ENCODE results near the gene ZSCAN29. TPM values are rescaled to one million over a fixed set of nuclear protein-coding genes. Genes with fewer than 3 reads are reported as not detected.

The ZSCAN29 gene
- total and polyA plus RNA-seq, 10 of the 15 experiments (the other 5 are each of a cell fraction or from before 2014, with no cell fraction given) = 1.7 to 26.0 (median 14.6) TPM

GRCh38 chr15:43329960-43330779 is 40.7 kb downstream of the ZSCAN29 start, which contains the start of gene LCMT2 (continued):
- TF ChIP-seq REST (IDR thresholded peaks at IDR 0.05; ENCODE audit: low read depth, low read length) (no peak), CBFB (IDR thresholded peaks at IDR 0.05; ENCODE audit: low read depth) (peak; percentile 56; the same call in 1 of the 2 replicates), ESRRA (IDR thresholded peaks at IDR 0.05; ENCODE audit: low read length) (no peak), ATF2 (IDR thresholded peaks at IDR 0.05; ENCODE audit: low read length) (no peak), RBBP5 (conservative IDR thresholded peaks at IDR 0.05) (no peak; the same call in 1 of the 2 replicates), ZZZ3 (IDR thresholded peaks at IDR 0.05; ENCODE audit: control insufficient read depth, insufficient read length, low read depth) (no peak), MLLT1 (IDR thresholded peaks at IDR 0.05) (peak; percentile 70), E2F4 (IDR thresholded peaks at IDR 0.05; ENCODE audit: low read depth, low read length) (0 out of 2 replicates have a peak, but pooled peaks have one; percentile 31), IRF4 (IDR thresholded peaks at IDR 0.05; ENCODE audit: low read depth, low read length) (0 out of 2 replicates have a peak, but pooled peaks have one; percentile 5), TAF1 (IDR thresholded peaks at IDR 0.05; ENCODE audit: borderline replicate concordance, low read depth, low read length) (peak; percentile 50; the same call in 1 of the 2 replicates), FOXK2 (IDR thresholded peaks at IDR 0.05) (peak; percentile 42; the same call in 1 of the 2 replicates), MEF2B (IDR thresholded peaks at IDR 0.05; ENCODE audit: partially characterized antibody, poor library complexity, severe bottlenecking) (no peak), MYC (IDR thresholded peaks at IDR 0.05; ENCODE audit: insufficient read depth, insufficient read length, insufficient replicate concordance, low read length, severe bottlenecking) (peak; percentile 78), SMARCA5 (IDR thresholded peaks at IDR 0.05) (no peak; the same call in 1 of the 2 replicates), SIN3A (IDR thresholded peaks at IDR 0.05; ENCODE audit: low read depth, low read length) (0 out of 2 replicates have a peak, but pooled peaks have one; percentile 48), CREM (IDR thresholded peaks at IDR 0.05; ENCODE audit: low read depth) (peak; percentile 84), MYB (IDR thresholded peaks at IDR 0.05; ENCODE audit: borderline replicate concordance, low read depth, low read length) (no peak), CBX5 (IDR thresholded peaks at IDR 0.05; ENCODE audit: low read depth) (no peak)
